ENCODE measurements around the gene PTPRK.

DNA sequence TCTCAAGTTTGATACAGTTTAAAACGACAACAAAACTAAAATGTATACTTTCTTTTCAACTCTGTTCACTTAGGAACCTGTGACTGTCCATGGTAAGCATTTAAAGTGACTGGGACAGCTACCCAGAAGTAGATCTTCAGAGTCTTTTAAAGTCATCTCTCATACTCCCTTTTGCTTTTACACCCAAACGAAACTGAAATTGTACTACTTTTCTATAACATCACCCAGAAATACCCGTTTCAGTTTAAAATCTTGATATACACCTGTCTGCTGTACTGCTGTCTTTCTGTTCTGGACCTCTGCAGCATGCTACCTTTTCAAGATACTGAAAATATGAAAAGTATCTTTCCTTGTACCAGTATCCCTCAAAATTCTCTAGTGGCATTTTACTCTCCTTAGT is 449.2 kb downstream of the PTPRK start:
- no peak for TF ChIP-seq EZH2 (IDR thresholded peaks at IDR 0.05; ENCODE audit: borderline replicate concordance, low read length)
- TF ChIP-seq, protein P1, sequence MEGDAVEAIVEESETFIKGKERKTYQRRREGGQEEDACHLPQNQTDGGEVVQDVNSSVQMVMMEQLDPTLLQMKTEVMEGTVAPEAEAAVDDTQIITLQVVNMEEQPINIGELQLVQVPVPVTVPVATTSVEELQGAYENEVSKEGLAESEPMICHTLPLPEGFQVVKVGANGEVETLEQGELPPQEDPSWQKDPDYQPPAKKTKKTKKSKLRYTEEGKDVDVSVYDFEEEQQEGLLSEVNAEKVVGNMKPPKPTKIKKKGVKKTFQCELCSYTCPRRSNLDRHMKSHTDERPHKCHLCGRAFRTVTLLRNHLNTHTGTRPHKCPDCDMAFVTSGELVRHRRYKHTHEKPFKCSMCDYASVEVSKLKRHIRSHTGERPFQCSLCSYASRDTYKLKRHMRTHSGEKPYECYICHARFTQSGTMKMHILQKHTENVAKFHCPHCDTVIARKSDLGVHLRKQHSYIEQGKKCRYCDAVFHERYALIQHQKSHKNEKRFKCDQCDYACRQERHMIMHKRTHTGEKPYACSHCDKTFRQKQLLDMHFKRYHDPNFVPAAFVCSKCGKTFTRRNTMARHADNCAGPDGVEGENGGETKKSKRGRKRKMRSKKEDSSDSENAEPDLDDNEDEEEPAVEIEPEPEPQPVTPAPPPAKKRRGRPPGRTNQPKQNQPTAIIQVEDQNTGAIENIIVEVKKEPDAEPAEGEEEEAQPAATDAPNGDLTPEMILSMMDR (conservative IDR thresholded peaks at IDR 0.05 in 1 of 2, IDR thresholded peaks at IDR 0.05 in 1 of 2; ENCODE audit: extremely low read depth in 1 of 2, insufficient read depth in 1 of 2, low read depth in 1 of 2, low read length in 2 of 2): no peak
